ENCODE results near the gene GRIA1. TPM values are rescaled to one million over a fixed set of nuclear protein-coding genes. Genes with fewer than 3 reads are reported as not detected.

Gene GRIA1
- total RNA-seq, 4 donors from 2014 or later: 0.27 to 1.9 (median 0.99) TPM

- Histone ChIP-seq H3K36me3 (no peaks in the 10 kb centered on the region), H3K4me3 (no peak overlapping the region), H3K27ac (no peak overlapping the region), H3K27me3 (no peaks in the 10 kb centered on the region), H3K9me3 (no peaks in the 10 kb centered on the region), H3K4me1 (no peaks in the 10 kb centered on the region)
- no peak for ATAC-seq
- TF ChIP-seq EP300 (IDR thresholded peaks at IDR 0.05): no peak
- no peak for TF ChIP-seq POLR2AphosphoS5 (IDR thresholded peaks at IDR 0.05)
- no peak for TF ChIP-seq CTCF (IDR thresholded peaks at IDR 0.05)
- TF ChIP-seq POLR2A (IDR thresholded peaks at IDR 0.05): no peak
These were observed 128.4 kb downstream of the GRIA1 start for GRCh38 chr5:153618867-153619266.

DNA sequence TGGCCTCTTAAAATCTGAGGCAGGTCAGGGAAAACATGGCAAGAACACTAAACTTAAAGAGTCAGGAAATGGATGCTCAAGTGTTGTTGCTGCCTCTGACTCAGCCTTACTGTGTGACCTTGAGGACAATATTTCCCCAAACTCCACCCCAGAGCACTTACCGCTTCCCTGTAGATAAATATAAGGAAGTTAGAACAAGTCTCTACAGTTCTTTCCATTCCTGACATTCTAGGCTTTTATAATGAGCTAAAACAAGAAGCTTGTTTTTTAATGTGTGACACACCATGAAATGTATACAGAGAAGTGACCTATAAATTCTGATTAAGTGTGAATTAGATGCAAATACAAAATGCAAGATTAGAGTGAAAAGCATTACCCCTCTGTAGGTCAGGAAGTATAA is 129.3 kb downstream of the GRIA1 start:
- TF ChIP-seq POLR2A (IDR thresholded peaks at IDR 0.05): no peak
- no peak for TF ChIP-seq CTCF (IDR thresholded peaks at IDR 0.05)
- ATAC-seq: no peak
- Histone ChIP-seq H3K36me3 (no peaks in the 10 kb centered on the region), H3K27me3 (no peaks in the 10 kb centered on the region), H3K4me3 (no peak overlapping the region), H3K4me1 (no peaks in the 10 kb centered on the region), H3K27ac (no peak overlapping the region), H3K9me3 (no peaks in the 10 kb centered on the region)
- WGBS, 2 donors (ENCODE audit: low coverage in 1 of 2): 64 to 67% methylated on average over 1 of the region's 1 CpG

GRCh38 chr5:153623124-153623523 is 132.7 kb downstream of the GRIA1 start:
- H3K4me1 ChIP-seq: no peaks in the 10 kb centered on the region
- 73 to 76% methylated on average over 3 of the region's 3 CpGs for WGBS, 2 donors (ENCODE audit: low coverage in 1 of 2)

GRCh38 chr5:153623751-153624450 is 133.4 kb downstream of the GRIA1 start:
- TF ChIP-seq EP300 (IDR thresholded peaks at IDR 0.05) (no peak), POLR2AphosphoS5 (IDR thresholded peaks at IDR 0.05) (no peak), POLR2A (IDR thresholded peaks at IDR 0.05) (no peak), CTCF (IDR thresholded peaks at IDR 0.05) (no peak)
- no peak for ATAC-seq
- 62 to 85% methylated on average over 5 of the region's 5 CpGs for WGBS, 2 donors (ENCODE audit: low coverage in 1 of 2)
- no peaks in the 10 kb centered on the region for H3K27me3 ChIP-seq
- no peaks in the 10 kb centered on the region for H3K4me1 ChIP-seq
- H3K9me3 ChIP-seq: no peaks in the 10 kb centered on the region
- H3K36me3 ChIP-seq: no peaks in the 10 kb centered on the region
- H3K4me3 ChIP-seq: no peak overlapping the region
- no peak overlapping the region for H3K27ac ChIP-seq

More at GRCh38 chr5:153623124-153623523, 132.7 kb downstream of the GRIA1 start:
- H3K36me3 ChIP-seq: no peaks in the 10 kb centered on the region
- H3K4me3 ChIP-seq: no peak overlapping the region
- no peak overlapping the region for H3K27ac ChIP-seq
- TF ChIP-seq POLR2AphosphoS5 (IDR thresholded peaks at IDR 0.05) (no peak), EP300 (IDR thresholded peaks at IDR 0.05) (no peak), POLR2A (IDR thresholded peaks at IDR 0.05) (no peak), CTCF (IDR thresholded peaks at IDR 0.05) (no peak)
- no peaks in the 10 kb centered on the region for H3K9me3 ChIP-seq
- no peaks in the 10 kb centered on the region for H3K27me3 ChIP-seq
- no peak for ATAC-seq

DNA sequence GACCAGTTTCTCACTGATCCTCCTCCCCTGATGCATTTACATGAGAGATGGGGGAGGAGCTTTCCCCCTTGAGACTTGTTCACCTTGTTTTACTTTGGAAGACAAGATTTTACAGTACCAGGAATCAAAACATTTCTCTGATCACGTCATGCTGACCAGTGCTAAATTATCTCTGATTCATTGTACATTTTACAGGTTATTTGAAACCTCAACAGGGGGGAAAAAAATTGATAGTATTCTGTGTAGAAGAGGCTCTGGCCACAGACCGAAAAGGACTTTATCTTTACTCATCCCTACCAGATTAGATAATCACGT is 133.9 kb downstream of the GRIA1 start:
- no peaks in the 10 kb centered on the region for H3K27me3 ChIP-seq
- H3K4me1 ChIP-seq: no peaks in the 10 kb centered on the region
- H3K9me3 ChIP-seq: no peaks in the 10 kb centered on the region
- no peak overlapping the region for H3K4me3 ChIP-seq
- no peaks in the 10 kb centered on the region for H3K36me3 ChIP-seq
- TF ChIP-seq POLR2A (IDR thresholded peaks at IDR 0.05) (no peak), POLR2AphosphoS5 (IDR thresholded peaks at IDR 0.05) (no peak), CTCF (IDR thresholded peaks at IDR 0.05) (no peak), EP300 (IDR thresholded peaks at IDR 0.05) (no peak)
- 62 to 71% methylated on average over 3 of the region's 3 CpGs for WGBS, 2 donors (ENCODE audit: low coverage in 1 of 2)
- no peak overlapping the region for H3K27ac ChIP-seq
- no peak for ATAC-seq

Data from gastroesophageal sphincter (tissue), 4 donors.